ENCODE data around the gene FAM216A.
"Not testable (repeated sequence)": the region's sequence is repeated elsewhere in the genome, so short reads cannot be mapped to it uniquely, and the experiment has no call there.

The FAM216A gene

DNA sequence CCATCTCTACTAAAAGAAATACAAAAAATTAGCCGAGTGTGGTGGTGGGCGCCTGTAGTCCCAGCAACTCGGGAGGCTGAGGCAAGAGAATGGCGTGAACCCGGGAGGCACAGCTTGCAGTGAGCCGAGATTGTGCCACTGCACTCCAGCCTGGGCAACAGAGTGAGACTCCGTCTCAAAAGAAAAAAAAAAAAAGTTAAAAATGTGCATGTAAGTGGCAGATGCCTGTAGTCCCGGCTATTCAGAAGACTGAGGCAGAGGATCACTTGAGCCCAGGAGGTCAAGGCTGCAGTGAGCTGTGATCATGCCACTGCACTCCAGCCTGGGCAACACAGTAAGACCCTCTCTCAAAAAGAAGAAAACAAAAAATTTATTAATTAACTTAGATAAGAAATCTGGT, 49.4 kb downstream of the FAM216A start:
- H3K27me3 Mint-ChIP-seq; H3K4me1 Mint-ChIP-seq (ENCODE audit: low read depth); H3K27ac Mint-ChIP-seq; H3K9me3 Mint-ChIP-seq (ENCODE audit: low read depth); H3K4me3 Mint-ChIP-seq; H3K36me3 Mint-ChIP-seq: not testable (repeated sequence)

- H3K27me3 Mint-ChIP-seq; H3K9me3 Mint-ChIP-seq (ENCODE audit: low read depth); H3K4me3 Mint-ChIP-seq; H3K36me3 Mint-ChIP-seq; H3K4me1 Mint-ChIP-seq (ENCODE audit: low read depth); H3K27ac Mint-ChIP-seq: not testable (repeated sequence)
Observed at GRCh38 chr12:110520876-110521712, 52.4 kb downstream of the FAM216A start.

DNA sequence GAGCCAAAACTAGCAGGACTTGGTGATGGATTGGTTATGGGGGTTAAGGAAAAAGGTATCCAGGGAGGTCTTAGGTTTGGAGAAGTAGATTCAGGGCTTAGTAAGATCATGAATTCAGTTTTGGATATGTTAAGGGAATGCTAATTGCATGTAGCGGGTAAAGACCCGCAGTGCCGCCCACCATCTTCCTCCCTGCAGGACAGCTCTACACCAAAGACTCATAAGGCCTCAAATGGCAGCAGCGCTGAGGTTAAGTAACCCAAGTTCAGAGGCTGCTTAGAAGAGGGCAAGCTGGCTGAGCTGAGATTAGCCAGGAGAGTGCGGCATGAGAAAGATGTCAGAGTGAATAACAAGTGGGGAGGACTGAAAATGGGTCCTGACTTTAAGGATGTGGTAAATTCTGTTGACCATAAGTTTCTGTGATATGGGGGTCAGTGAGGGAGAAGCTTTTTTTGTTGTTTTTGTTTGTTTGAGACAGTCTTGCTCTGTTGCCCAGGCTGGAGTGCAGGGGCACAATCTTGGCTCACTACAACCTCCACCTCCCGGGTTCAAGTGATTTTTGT, 59.7 kb downstream of the FAM216A start:
- Mint-ChIP-seq H3K9me3 (ENCODE audit: low read depth) (no peaks in the 10 kb centered on the region), H3K4me3 (no peak overlapping the region), H3K36me3 (peaks cover 11% of the 10 kb centered on the region), H3K4me1 (ENCODE audit: low read depth) (peaks cover 26% of the 10 kb centered on the region), H3K27me3 (no peaks in the 10 kb centered on the region), H3K27ac (no peak overlapping the region)

DNA sequence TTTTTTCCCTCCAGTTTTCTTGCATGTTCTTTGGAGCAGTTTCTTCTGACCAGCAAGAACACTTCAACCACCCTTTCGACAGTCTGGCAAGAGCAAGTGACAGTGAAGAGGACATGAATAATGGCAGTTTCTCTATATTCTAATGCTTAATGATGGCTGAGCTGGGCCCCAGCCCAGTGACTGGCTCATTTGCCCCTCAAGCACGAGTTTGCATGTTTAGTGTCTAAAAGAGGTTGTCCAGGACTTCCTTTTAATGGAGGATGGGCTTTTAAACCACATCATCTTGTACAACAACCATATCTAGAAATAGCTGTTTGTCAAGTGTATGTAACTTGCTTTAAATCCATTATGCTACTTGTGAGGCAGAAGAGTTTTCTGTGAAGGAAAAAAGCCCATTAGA, 61.9 kb downstream of the FAM216A start:
- H3K4me3 Mint-ChIP-seq: no peak overlapping the region
- H3K36me3 Mint-ChIP-seq: peaks cover 11% of the 10 kb centered on the region
- no peaks in the 10 kb centered on the region for H3K27me3 Mint-ChIP-seq
- no peaks in the 10 kb centered on the region for H3K9me3 Mint-ChIP-seq (ENCODE audit: low read depth)
- no peak overlapping the region for H3K27ac Mint-ChIP-seq
- H3K4me1 Mint-ChIP-seq (ENCODE audit: low read depth): peaks cover 32% of the 10 kb centered on the region

- Mint-ChIP-seq H3K9me3 (ENCODE audit: low read depth) (no peaks in the 10 kb centered on the region), H3K27ac (peak overlapping the region; percentile 82), H3K4me1 (ENCODE audit: low read depth) (peaks cover 35% of the 10 kb centered on the region), H3K36me3 (peaks cover 16% of the 10 kb centered on the region), H3K27me3 (no peaks in the 10 kb centered on the region), H3K4me3 (peak overlapping the region; percentile 51)
Observed at GRCh38 chr12:110531741-110532333, 63.2 kb downstream of the FAM216A start.

GRCh38 chr12:110532644-110533043, 64.0 kb downstream of the FAM216A start:
- H3K4me3 Mint-ChIP-seq: no peak overlapping the region
- no peak overlapping the region for H3K27ac Mint-ChIP-seq
- H3K27me3 Mint-ChIP-seq: no peaks in the 10 kb centered on the region
- H3K4me1 Mint-ChIP-seq (ENCODE audit: low read depth): peaks cover 35% of the 10 kb centered on the region
- H3K36me3 Mint-ChIP-seq: peaks cover 18% of the 10 kb centered on the region
- no peaks in the 10 kb centered on the region for H3K9me3 Mint-ChIP-seq (ENCODE audit: low read depth)

DNA sequence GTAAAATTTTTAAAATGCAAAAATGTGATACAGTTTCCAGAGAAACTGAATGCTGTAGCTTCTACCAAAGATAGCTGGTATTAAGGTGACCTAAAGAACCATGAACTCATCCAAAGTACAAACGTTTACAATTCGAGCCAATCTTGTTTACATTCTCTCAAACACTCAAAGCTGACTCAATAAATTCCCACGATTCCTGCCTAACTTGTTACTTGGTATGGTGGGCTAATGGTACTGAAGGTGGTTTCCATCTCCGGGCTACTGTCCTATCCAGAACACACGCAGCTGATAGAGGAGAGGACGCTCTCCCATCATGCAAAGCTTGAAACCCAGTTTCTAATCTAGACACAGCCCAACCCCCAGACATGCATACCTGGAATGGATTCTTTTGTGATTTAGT, 65.0 kb downstream of the FAM216A start:
- Mint-ChIP-seq H3K36me3 (peaks cover 16% of the 10 kb centered on the region), H3K27me3 (no peaks in the 10 kb centered on the region), H3K9me3 (ENCODE audit: low read depth) (no peaks in the 10 kb centered on the region), H3K4me1 (ENCODE audit: low read depth) (peaks cover 34% of the 10 kb centered on the region), H3K4me3 (no peak overlapping the region), H3K27ac (no peak overlapping the region)

DNA sequence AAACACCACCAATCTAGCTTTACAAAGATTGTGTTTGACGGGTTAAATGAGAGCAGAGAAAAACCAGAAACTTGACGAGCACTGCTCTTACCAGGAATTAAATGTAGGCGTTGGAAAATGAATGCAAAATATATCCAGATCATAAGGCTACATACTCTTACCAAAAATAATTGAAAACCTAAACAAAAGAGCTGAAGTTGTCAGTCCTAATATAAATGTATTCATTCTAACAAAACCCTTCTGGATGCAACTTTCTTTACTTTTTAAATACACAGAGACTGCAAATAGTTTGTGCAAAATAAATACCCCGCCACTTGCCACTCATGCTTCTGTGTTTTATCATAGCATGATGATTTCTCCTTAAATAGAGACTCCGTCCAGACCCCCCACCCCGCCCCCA, 66.2 kb downstream of the FAM216A start:
- no peak overlapping the region for H3K27ac Mint-ChIP-seq
- H3K4me1 Mint-ChIP-seq (ENCODE audit: low read depth): peaks cover 31% of the 10 kb centered on the region
- H3K36me3 Mint-ChIP-seq: peaks cover 13% of the 10 kb centered on the region
- no peaks in the 10 kb centered on the region for H3K27me3 Mint-ChIP-seq
- H3K4me3 Mint-ChIP-seq: no peak overlapping the region
- H3K9me3 Mint-ChIP-seq (ENCODE audit: low read depth): no peaks in the 10 kb centered on the region

DNA sequence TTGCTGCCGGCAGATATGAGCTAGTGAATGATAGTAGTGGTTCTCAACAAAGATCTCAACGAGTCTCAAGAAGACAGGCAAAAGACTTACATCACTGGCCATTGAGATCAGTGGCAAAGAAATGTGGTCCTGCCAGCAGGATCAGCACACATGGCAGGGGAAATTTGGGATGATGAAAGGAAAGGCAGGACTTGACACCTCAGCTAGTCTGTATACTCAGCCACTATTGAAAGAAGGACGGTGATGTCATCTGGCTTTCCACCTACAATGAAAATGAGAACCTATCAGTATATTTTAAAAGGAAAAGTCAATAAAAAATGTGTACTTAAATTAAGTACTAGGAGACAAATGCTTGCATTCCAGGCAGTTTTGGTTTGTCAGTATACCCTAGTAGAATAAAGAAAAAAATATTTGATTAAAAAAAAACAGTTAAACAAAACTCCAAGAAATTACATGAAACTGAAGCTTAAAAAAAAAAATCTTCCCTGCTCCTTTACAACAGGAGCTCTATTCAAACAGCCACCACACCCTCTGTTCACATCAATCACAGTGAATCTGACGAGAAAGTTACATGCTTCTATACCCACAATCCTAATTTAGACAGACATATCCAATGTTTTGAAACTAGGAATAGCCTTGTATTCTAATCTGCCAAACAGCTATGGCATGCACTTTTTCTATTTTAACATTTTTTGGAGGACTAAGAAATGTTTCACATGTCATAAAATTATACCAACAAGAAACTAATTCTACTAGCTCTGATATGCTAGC, 68.4 kb downstream of the FAM216A start:
- H3K9me3 Mint-ChIP-seq (ENCODE audit: low read depth): no peaks in the 10 kb centered on the region
- H3K27me3 Mint-ChIP-seq: no peaks in the 10 kb centered on the region
- H3K27ac Mint-ChIP-seq: no peak overlapping the region
- H3K36me3 Mint-ChIP-seq: peaks cover 7% of the 10 kb centered on the region
- no peak overlapping the region for H3K4me3 Mint-ChIP-seq
- H3K4me1 Mint-ChIP-seq (ENCODE audit: low read depth): peaks cover 21% of the 10 kb centered on the region

DNA sequence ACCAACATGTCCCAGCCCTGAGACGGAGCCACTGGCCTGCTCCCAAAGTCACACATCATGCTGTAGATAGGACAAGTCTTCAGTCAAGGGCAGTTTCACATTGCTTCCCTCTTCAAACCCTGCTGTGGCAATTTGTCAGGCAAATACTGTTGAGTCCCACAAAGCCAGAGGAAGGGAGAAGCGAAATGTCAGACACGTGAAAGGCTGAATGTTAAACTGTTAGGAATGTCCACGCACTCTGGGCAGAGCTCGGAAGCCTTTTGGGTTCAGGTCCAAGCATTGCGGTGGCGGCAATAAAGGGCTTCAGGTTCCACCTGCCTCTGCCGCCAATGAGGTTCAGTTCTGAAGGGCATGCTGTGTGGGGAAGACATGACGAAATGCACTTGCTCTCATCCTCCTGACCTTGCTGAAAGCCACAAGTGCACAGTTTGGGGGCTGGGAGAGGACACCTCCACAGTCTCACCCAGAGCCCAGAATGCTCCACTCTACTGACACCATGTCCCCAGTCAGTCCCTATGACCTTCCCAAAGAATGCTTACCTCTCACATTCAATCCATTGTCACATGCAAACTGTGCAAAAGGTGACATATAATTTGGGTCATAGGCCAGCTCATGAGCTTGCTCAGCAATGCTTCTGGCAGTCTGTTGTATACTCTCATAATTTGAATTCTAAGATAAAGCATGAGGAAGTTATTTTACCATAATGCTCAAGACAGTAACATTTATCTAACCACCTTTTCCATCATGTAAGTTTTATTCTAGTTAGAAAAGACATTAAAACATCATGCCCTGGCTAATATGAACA, 69.2 kb downstream of the FAM216A start:
- H3K36me3 Mint-ChIP-seq: peaks cover 7% of the 10 kb centered on the region

GRCh38 chr12:110538869-110539622, 70.4 kb downstream of the FAM216A start:
- Mint-ChIP-seq H3K36me3 (peaks cover 7% of the 10 kb centered on the region), H3K9me3 (ENCODE audit: low read depth) (no peaks in the 10 kb centered on the region), H3K27ac (peak overlapping the region; percentile 46), H3K4me3 (no peak overlapping the region), H3K27me3 (no peaks in the 10 kb centered on the region), H3K4me1 (ENCODE audit: low read depth) (peaks cover 22% of the 10 kb centered on the region)

More for the DNA sequence above, 69.2 kb downstream of the FAM216A start:
- H3K9me3 Mint-ChIP-seq (ENCODE audit: low read depth): no peaks in the 10 kb centered on the region
- H3K27ac Mint-ChIP-seq: no peak overlapping the region
- no peaks in the 10 kb centered on the region for H3K27me3 Mint-ChIP-seq
- H3K4me1 Mint-ChIP-seq (ENCODE audit: low read depth): peaks cover 15% of the 10 kb centered on the region
- H3K4me3 Mint-ChIP-seq: no peak overlapping the region

All from activated naive CD8-positive, alpha-beta T cell (primary cell).